Frontal cortex (tissue), 4 donors: ENCODE results near the gene SIGLEC7. TPM values are rescaled to one million over a fixed set of nuclear protein-coding genes. Genes with fewer than 3 reads are reported as not detected.
"Not testable (repeated sequence)": the region's sequence is repeated elsewhere in the genome, so short reads cannot be mapped to it uniquely, and the experiment has no call there.

ENCODE experiments used
- DNase-seq, 2 donors: peaks; one replicate each; pipeline ENCODE4 v3.0.0; 2012; ENCODE audit warnings: low spot score in 2 of 2
- FAIRE-seq: peaks from 2 replicates; lab custom pipeline; 2012; peaks lifted over from hg19 to GRCh38; lab: Jason Lieb, UNC
- total RNA-seq: library from RNA; depleted of rRNA; stranded (reverse); fragments of >200 nt; gene quantifications from one replicate; pipeline ENCODE4 v1.2.3, GENCODE V29; 2014
- donor health status: control.
- donor health status: control.
- donor health status: control.

Gene SIGLEC7
- total RNA-seq, 1 donor from 2014 or later: under 0.01 TPM

GRCh38 chr19:51136851-51137551 is 5.1 kb upstream of the SIGLEC7 start:
- no peak for FAIRE-seq

GRCh38 chr19:51137792-51138425 is 4.2 kb upstream of the SIGLEC7 start:
- no peak for DNase-seq
- FAIRE-seq: no peak

More at GRCh38 chr19:51136851-51137551, 5.1 kb upstream of the SIGLEC7 start:
- DNase-seq: no peak

GRCh38 chr19:51138549-51138979 is 3.5 kb upstream of the SIGLEC7 start:
- FAIRE-seq (no peak), DNase-seq (no peak)

- FAIRE-seq (no peak), DNase-seq (no peak)
These were observed 2.6 kb upstream of the SIGLEC7 start for GRCh38 chr19:51139299-51140014.

- DNase-seq: peak in 1 of 2 donors; percentile 37
- FAIRE-seq: no peak
These were observed 1.7 kb upstream of the SIGLEC7 start for GRCh38 chr19:51140441-51140840.

- FAIRE-seq (no peak), DNase-seq (no peak)
These were observed 920 bp upstream of the SIGLEC7 start for GRCh38 chr19:51141181-51141580.

GRCh38 chr19:51142809-51143475 is 841 bp downstream of the SIGLEC7 start:
- not testable (repeated sequence) for DNase-seq, FAIRE-seq

- DNase-seq (no peak), FAIRE-seq (no peak)
These were observed 1.4 kb downstream of the SIGLEC7 start for GRCh38 chr19:51143486-51143885.

- FAIRE-seq: no peak
These were observed 2.5 kb downstream of the SIGLEC7 start for GRCh38 chr19:51144482-51145045.

GRCh38 chr19:51145916-51146493 is 3.9 kb downstream of the SIGLEC7 start:
- FAIRE-seq (no peak), DNase-seq (no peak)

More at GRCh38 chr19:51144482-51145045, 2.5 kb downstream of the SIGLEC7 start:
- DNase-seq: no peak

GRCh38 chr19:51146751-51147150 is 4.7 kb downstream of the SIGLEC7 start:
- no peak for DNase-seq
- no peak for FAIRE-seq

- no peak for FAIRE-seq
- DNase-seq: no peak
These were observed 5.6 kb downstream of the SIGLEC7 start for GRCh38 chr19:51147663-51148062.

- no peak for FAIRE-seq
These were observed 6.5 kb downstream of the SIGLEC7 start for GRCh38 chr19:51148580-51148979.

GRCh38 chr19:51150627-51151026 is 8.5 kb downstream of the SIGLEC7 start:
- no peak for FAIRE-seq

More at GRCh38 chr19:51148580-51148979, 6.5 kb downstream of the SIGLEC7 start:
- DNase-seq: no peak

GRCh38 chr19:51156710-51157109 is 14.6 kb downstream of the SIGLEC7 start:
- DNase-seq: no peak
- FAIRE-seq: no peak

More at GRCh38 chr19:51150627-51151026, 8.5 kb downstream of the SIGLEC7 start:
- DNase-seq: no peak

GRCh38 chr19:51157265-51157664 is 15.2 kb downstream of the SIGLEC7 start:
- FAIRE-seq: no peak
- no peak for DNase-seq

GRCh38 chr19:51158474-51159129 is 16.5 kb downstream of the SIGLEC7 start:
- FAIRE-seq: no peak
- no peak for DNase-seq

GRCh38 chr19:51159656-51160055 is 17.6 kb downstream of the SIGLEC7 start:
- FAIRE-seq (no peak), DNase-seq (no peak)

- no peak for FAIRE-seq
- DNase-seq: no peak
These were observed 19.2 kb downstream of the SIGLEC7 start for GRCh38 chr19:51161266-51161665.
